ENCODE measurements around the gene LARP4B. TPM values are rescaled to one million over a fixed set of nuclear protein-coding genes. Genes with fewer than 3 reads are reported as not detected.

The LARP4B gene
- total RNA-seq, 1 donor from 2014 or later = 58.4 TPM

DNA sequence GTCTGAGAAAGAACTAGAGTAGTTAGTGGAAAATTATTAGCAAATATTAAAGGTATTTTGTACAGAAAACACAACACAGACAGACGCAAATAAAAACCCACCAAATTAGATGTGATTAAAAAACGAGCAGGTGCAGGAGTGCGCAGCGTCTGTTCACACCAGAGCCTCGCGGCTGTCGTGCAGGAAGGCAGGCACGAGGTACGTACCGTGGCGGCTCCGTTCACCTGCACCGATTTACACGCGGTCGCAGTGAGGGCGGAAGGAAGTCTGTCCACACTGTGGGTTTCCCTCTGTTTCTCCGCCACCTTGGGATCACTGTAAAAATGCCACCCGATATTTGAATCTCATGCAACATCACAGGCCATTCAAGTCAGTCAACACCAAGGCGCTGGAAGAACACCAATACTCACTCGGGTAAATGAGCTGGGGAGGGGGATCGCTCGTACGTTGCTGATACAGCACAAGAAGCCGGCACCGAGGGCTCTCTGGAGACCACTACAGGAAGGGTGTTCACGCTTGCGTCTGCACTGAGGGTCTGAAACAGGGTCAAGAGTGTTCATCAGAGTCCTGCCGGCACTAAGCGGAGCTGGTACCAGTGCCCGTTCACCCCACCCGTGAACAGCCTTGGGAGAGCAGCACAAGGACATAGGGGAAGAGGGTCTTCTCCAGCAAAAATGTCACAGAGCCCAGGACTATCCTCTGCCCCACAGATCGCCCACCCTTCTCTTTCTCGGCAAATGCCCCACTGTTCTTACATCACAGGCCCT, 116.8 kb downstream of the LARP4B start:
- no peak for DNase-seq (ENCODE audit: low read depth)
- H3K4me3 ChIP-seq (ENCODE audit: low read depth, low read length) = no peak overlapping the region
- TF ChIP-seq, protein P1, sequence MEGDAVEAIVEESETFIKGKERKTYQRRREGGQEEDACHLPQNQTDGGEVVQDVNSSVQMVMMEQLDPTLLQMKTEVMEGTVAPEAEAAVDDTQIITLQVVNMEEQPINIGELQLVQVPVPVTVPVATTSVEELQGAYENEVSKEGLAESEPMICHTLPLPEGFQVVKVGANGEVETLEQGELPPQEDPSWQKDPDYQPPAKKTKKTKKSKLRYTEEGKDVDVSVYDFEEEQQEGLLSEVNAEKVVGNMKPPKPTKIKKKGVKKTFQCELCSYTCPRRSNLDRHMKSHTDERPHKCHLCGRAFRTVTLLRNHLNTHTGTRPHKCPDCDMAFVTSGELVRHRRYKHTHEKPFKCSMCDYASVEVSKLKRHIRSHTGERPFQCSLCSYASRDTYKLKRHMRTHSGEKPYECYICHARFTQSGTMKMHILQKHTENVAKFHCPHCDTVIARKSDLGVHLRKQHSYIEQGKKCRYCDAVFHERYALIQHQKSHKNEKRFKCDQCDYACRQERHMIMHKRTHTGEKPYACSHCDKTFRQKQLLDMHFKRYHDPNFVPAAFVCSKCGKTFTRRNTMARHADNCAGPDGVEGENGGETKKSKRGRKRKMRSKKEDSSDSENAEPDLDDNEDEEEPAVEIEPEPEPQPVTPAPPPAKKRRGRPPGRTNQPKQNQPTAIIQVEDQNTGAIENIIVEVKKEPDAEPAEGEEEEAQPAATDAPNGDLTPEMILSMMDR (conservative IDR thresholded peaks at IDR 0.05; ENCODE audit: low read depth, low read length) = no peak

DNA sequence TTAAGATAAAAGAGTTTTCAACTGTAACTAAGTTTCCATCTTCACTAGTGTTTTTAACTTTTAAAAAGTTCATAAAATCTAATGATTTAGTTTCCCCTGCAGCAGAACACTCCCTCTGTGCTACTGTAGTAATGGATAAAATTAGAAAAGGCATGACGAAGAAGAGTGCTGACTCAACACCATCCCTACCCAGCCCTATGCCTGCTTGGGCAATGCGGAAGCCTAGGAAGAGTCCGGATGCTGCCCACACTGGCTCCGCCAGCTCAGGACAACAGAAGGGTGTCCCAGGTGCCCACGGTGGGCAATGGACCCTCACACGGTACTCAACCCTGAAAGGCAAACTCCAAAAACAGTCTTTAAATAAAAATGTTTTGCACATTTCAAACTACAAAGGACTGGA, 118.2 kb downstream of the LARP4B start:
- H3K4me3 ChIP-seq (ENCODE audit: low read depth, low read length) = no peak overlapping the region
- no peak for DNase-seq (ENCODE audit: low read depth)
- TF ChIP-seq, protein P1 (conservative IDR thresholded peaks at IDR 0.05; ENCODE audit: low read depth, low read length) = no peak

GRCh38 chr10:812787-813186, 118.7 kb downstream of the LARP4B start:
- no peak overlapping the region for H3K4me3 ChIP-seq (ENCODE audit: low read depth, low read length)
- TF ChIP-seq, protein P1 (conservative IDR thresholded peaks at IDR 0.05; ENCODE audit: low read depth, low read length) = no peak
- no peak for DNase-seq (ENCODE audit: low read depth)

GRCh38 chr10:811379-812175, 119.9 kb downstream of the LARP4B start:
- TF ChIP-seq, protein P1 (conservative IDR thresholded peaks at IDR 0.05; ENCODE audit: low read depth, low read length) = no peak
- DNase-seq (ENCODE audit: low read depth) = no peak

GRCh38 chr10:810351-810846, 121.1 kb downstream of the LARP4B start:
- no peak for DNase-seq (ENCODE audit: low read depth)
- no peak overlapping the region for H3K4me3 ChIP-seq (ENCODE audit: low read depth, low read length)
- TF ChIP-seq, protein P1 (conservative IDR thresholded peaks at IDR 0.05; ENCODE audit: low read depth, low read length) = peak; percentile 32

More at GRCh38 chr10:811379-812175, 119.9 kb downstream of the LARP4B start:
- no peak overlapping the region for H3K4me3 ChIP-seq (ENCODE audit: low read depth, low read length)

- H3K4me3 ChIP-seq (ENCODE audit: low read depth, low read length) = no peak overlapping the region
- no peak for DNase-seq (ENCODE audit: low read depth)
- TF ChIP-seq, protein P1 (conservative IDR thresholded peaks at IDR 0.05; ENCODE audit: low read depth, low read length) = no peak
Measured at GRCh38 chr10:809671-810350, 121.7 kb downstream of the LARP4B start.
